H9 (cell line): ENCODE results near the gene PRDM1. TPM values are rescaled to one million over a fixed set of nuclear protein-coding genes. Genes with fewer than 3 reads are reported as not detected.

Source experiments
- DNase-seq: peaks from one replicate; pipeline ENCODE4 v3.0.0-alpha.2; 2017
- H2AFZ ChIP-seq: one replicate; pipeline ENCODE4 v1.6.1; 2013; ENCODE audit warnings: mild to moderate bottlenecking, low read length, control low read depth, moderate library complexity
- H2AK5ac ChIP-seq: 2 replicates; pipeline ENCODE4 v1.6.1; 2013; ENCODE audit warnings: low read length, control low read depth, mixed read lengths; ENCODE audit not compliant: insufficient read length
- H2BK120ac ChIP-seq: one replicate; pipeline ENCODE4 v1.6.1; 2013; ENCODE audit warnings: low read depth, mild to moderate bottlenecking, low read length, control low read depth, inconsistent platforms; ENCODE audit not compliant: poor library complexity, severe bottlenecking
- H2BK12ac ChIP-seq: 2 replicates; pipeline ENCODE4 v1.6.1; 2013; ENCODE audit warnings: low read length, control low read depth, mixed read lengths, low read depth; ENCODE audit not compliant: insufficient read length
- H2BK15ac ChIP-seq: 2 replicates; pipeline ENCODE4 v1.6.1; 2013; ENCODE audit warnings: low read depth, low read length, control low read depth
- H2BK20ac ChIP-seq: one replicate; pipeline ENCODE4 v1.6.1; 2013; ENCODE audit warnings: low read depth, mild to moderate bottlenecking, low read length, control low read depth, inconsistent platforms; ENCODE audit not compliant: poor library complexity, severe bottlenecking
- H2BK5ac ChIP-seq: 2 replicates; pipeline ENCODE4 v1.6.1; 2013; ENCODE audit warnings: low read length, control low read depth, mixed read lengths; ENCODE audit not compliant: insufficient read length
- H3K14ac ChIP-seq: 2 replicates; pipeline ENCODE4 v1.6.1; 2013; ENCODE audit warnings: low read length, control low read depth; ENCODE audit not compliant: insufficient read depth
- H3K18ac ChIP-seq: 2 replicates; pipeline ENCODE4 v1.6.1; 2013; ENCODE audit warnings: low read depth, mild to moderate bottlenecking, mixed read lengths, low read length, control low read depth; ENCODE audit not compliant: insufficient read length
- H3K23ac ChIP-seq: 2 replicates; pipeline ENCODE4 v1.6.1; 2013; ENCODE audit warnings: low read length, control low read depth, mixed read lengths, low read depth; ENCODE audit not compliant: insufficient read length
- H3K23me2 ChIP-seq: 2 replicates; pipeline ENCODE4 v1.6.1; 2013; ENCODE audit warnings: low read depth, mild to moderate bottlenecking, mixed read lengths, low read length, control low read depth; ENCODE audit not compliant: insufficient read length, poor library complexity, severe bottlenecking
- H3K27ac ChIP-seq: 2 replicates; pipeline ENCODE4 v1.5.1; 2013; ENCODE audit warnings: low read length, control low read depth, mixed read lengths, low read depth; ENCODE audit not compliant: insufficient read length
- H3K27me3 ChIP-seq: 2 replicates; pipeline ENCODE4 v1.6.1; 2013; ENCODE audit warnings: low read length, control low read depth, inconsistent platforms; ENCODE audit not compliant: insufficient read depth
- H3K4ac ChIP-seq: 2 replicates; pipeline ENCODE4 v1.6.1; 2013; ENCODE audit warnings: low read depth, mild to moderate bottlenecking, control low read depth, inconsistent platforms, low read length, moderate library complexity
- H3K4me1 ChIP-seq: 2 replicates; pipeline ENCODE4 v1.6.1; 2013; ENCODE audit warnings: low read length, control low read depth, inconsistent platforms; ENCODE audit not compliant: insufficient read depth
- H3K4me2 ChIP-seq: 2 replicates; pipeline ENCODE4 v1.6.1; 2013; ENCODE audit warnings: low read length, control low read depth, mixed read lengths; ENCODE audit not compliant: insufficient read length, insufficient read depth
- H3K56ac ChIP-seq: 2 replicates; pipeline ENCODE4 v1.6.1; 2013; ENCODE audit warnings: low read depth, mild to moderate bottlenecking, mixed read lengths, low read length, control low read depth; ENCODE audit not compliant: insufficient read length
- H3K79me1 ChIP-seq: 2 replicates; pipeline ENCODE4 v1.6.1; 2013; ENCODE audit warnings: low read depth, mild to moderate bottlenecking, moderate library complexity, low read length, control low read depth, inconsistent platforms; ENCODE audit not compliant: insufficient read depth, poor library complexity, severe bottlenecking
- H3K79me2 ChIP-seq: 2 replicates; pipeline ENCODE4 v1.6.1; 2013; ENCODE audit warnings: low read length, control low read depth, inconsistent platforms; ENCODE audit not compliant: insufficient read depth
- H3K9ac ChIP-seq: 2 replicates; pipeline ENCODE4 v1.6.1; 2013; ENCODE audit warnings: low read length, control low read depth, mixed read lengths; ENCODE audit not compliant: insufficient read length; ENCODE audit errors: extremely low read depth
- H3K9me3 ChIP-seq: one replicate; pipeline ENCODE4 v1.6.1; 2013; ENCODE audit warnings: low read depth, low read length, inconsistent platforms; ENCODE audit not compliant: control insufficient read depth
- H3T11ph ChIP-seq: one replicate; pipeline ENCODE4 v1.6.1; 2013; ENCODE audit warnings: mild to moderate bottlenecking, low read length, control low read depth, inconsistent platforms
- H4K20me1 ChIP-seq: one replicate; pipeline ENCODE4 v1.6.1; 2013; ENCODE audit not compliant: control insufficient read depth, insufficient read length, insufficient read depth
- H4K5ac ChIP-seq: 2 replicates; pipeline ENCODE4 v1.6.1; 2013; ENCODE audit warnings: low read depth, mild to moderate bottlenecking, mixed read lengths, low read length, control low read depth; ENCODE audit not compliant: insufficient read length
- H4K8ac ChIP-seq: replicated peaks from 2 replicates; pipeline ENCODE4 v1.6.1; 2013; ENCODE audit warnings: low read length, control low read depth, mixed read lengths, low read depth; ENCODE audit not compliant: insufficient read length
- H4K91ac ChIP-seq: 2 replicates; pipeline ENCODE4 v1.6.1; 2013; ENCODE audit warnings: low read depth, mild to moderate bottlenecking, moderate library complexity, mixed read lengths, low read length, control low read depth; ENCODE audit not compliant: insufficient read length
- H3K27ac Mint-ChIP-seq, 3 experiments: 2 replicates in 2 of 3; 3 replicates in 1 of 3; pipeline ENCODE4 v1.8.0; 2020 to 2021; ENCODE audit warnings: mixed read lengths in 3 of 3, mild to moderate bottlenecking in 1 of 3, moderate library complexity in 1 of 3
- H3K27me3 Mint-ChIP-seq: 2 replicates; pipeline ENCODE4 v1.8.0; 2021; ENCODE audit warnings: low read depth, mild to moderate bottlenecking, moderate library complexity, mixed read lengths
- H3K36me3 Mint-ChIP-seq, 3 experiments: 2 replicates in 2 of 3; 3 replicates in 1 of 3; pipeline ENCODE4 v1.8.0; 2020 to 2021; ENCODE audit warnings: low read depth in 3 of 3, mixed read lengths in 3 of 3; ENCODE audit not compliant: insufficient read depth in 1 of 3
- H3K4me1 Mint-ChIP-seq, 2 experiments: 2 replicates each; pipeline ENCODE4 v1.8.0; 2020; ENCODE audit warnings: mixed read lengths in 2 of 2
- H3K4me3 Mint-ChIP-seq, 2 experiments: 2 replicates in 1 of 2; 3 replicates in 1 of 2; pipeline ENCODE4 v1.8.0; 2020 to 2021; ENCODE audit warnings: mild to moderate bottlenecking in 2 of 2, mixed read lengths in 2 of 2, moderate library complexity in 1 of 2
- H3K9me3 Mint-ChIP-seq, 2 experiments: 2 replicates in 1 of 2; 3 replicates in 1 of 2; pipeline ENCODE4 v1.8.0; 2020; ENCODE audit warnings: mild to moderate bottlenecking in 2 of 2, mixed read lengths in 2 of 2, moderate library complexity in 1 of 2
- CTCF ChIP-seq: fragments of 200-600 bp; sonication (generic); conservative IDR thresholded peaks from 3 replicates; pipeline ENCODE4 v1.8.0; 2021; ENCODE audit warnings: antibody characterized with exemption, mild to moderate bottlenecking
- WGBS: extraction: QIAGEN DNeasy Blood & Tissue Kit; methylation state at CpG from one replicate; pipeline ENCODE4 v1.1.7; 2013; ENCODE audit warnings: missing lambda C conversion rate, low lambda C conversion rate, mixed read lengths; ENCODE audit not compliant: insufficient read length; ENCODE audit errors: extremely low coverage; 5-methylcytosine and 5-hydroxymethylcytosine counted together
- total RNA-seq: library from RNA; stranded (reverse); gene quantifications from 2 replicates; pipeline ENCODE4 v1.2.1, GENCODE V29; 2021

Gene PRDM1
- total RNA-seq, 1 experiment from 2014 or later, result 2.9 TPM

GRCh38 chr6:106079961-106080762, 6.0 kb upstream of the PRDM1 start:
- no peaks in the 10 kb centered on the region for H3K27me3 ChIP-seq
- no CpG with 5 or more reads among the region's 8 CpGs for WGBS
- no peak overlapping the region for H3K4ac ChIP-seq
- Mint-ChIP-seq H3K9me3 (no peaks in the 10 kb centered on the region), H3K27me3 (peaks cover 11% of the 10 kb centered on the region), H3K4me3 (no peak overlapping the region), H3K27ac (no peak overlapping the region; a peak in 2 of 7 replicates), H3K36me3 (no peaks in the 10 kb centered on the region), H3K4me1 (peaks cover 25 to 26% of the 10 kb centered on the region in 2 experiments)
- H3K14ac ChIP-seq, result no peak overlapping the region
- H2BK15ac ChIP-seq, result no peak overlapping the region
- no peaks in the 10 kb centered on the region for H3K23me2 ChIP-seq
- no peak overlapping the region for H3K27ac ChIP-seq
- no peak overlapping the region for H2BK12ac ChIP-seq
- no peak overlapping the region for H3K9ac ChIP-seq
- no peak overlapping the region for H2BK120ac ChIP-seq
- DNase-seq, result no peak
- H4K8ac ChIP-seq, result no peak overlapping the region
- no peaks in the 10 kb centered on the region for H3K79me1 ChIP-seq
- H2AFZ ChIP-seq, result no peak overlapping the region
- no peak overlapping the region for H4K5ac ChIP-seq
- H3K23ac ChIP-seq, result no peak overlapping the region
- H4K20me1 ChIP-seq, result no peaks in the 10 kb centered on the region
- H2BK20ac ChIP-seq, result no peak overlapping the region
- no peak overlapping the region for H3K56ac ChIP-seq
- no peak overlapping the region for H3K18ac ChIP-seq
- no peaks in the 10 kb centered on the region for H3K79me2 ChIP-seq
- H3K4me1 ChIP-seq, result peaks cover 1% of the 10 kb centered on the region; the same call in 1 of the 2 replicates
- H2AK5ac ChIP-seq, result no peak overlapping the region
- no peak for TF ChIP-seq CTCF
- H3K9me3 ChIP-seq, result no peaks in the 10 kb centered on the region
- no peak overlapping the region for H3T11ph ChIP-seq
- no peak overlapping the region for H3K4me2 ChIP-seq
- no peak overlapping the region for H4K91ac ChIP-seq
- no peak overlapping the region for H2BK5ac ChIP-seq
